SK-N-SH (cell line): ENCODE results near the gene DYNLRB1.

Experiments used
- CHD2 ChIP-seq: fragments of 150-350 bp; IDR thresholded peaks from 2 replicates; pipeline ENCODE4 v1.6.1; 2018; ENCODE audit warnings: low read length; ENCODE audit not compliant: partially characterized antibody
- CTCF ChIP-seq: fragments of 200-600 bp; sonication (generic); IDR thresholded peaks from 2 replicates; pipeline ENCODE4 v1.6.1; 2017; ENCODE audit warnings: antibody characterized with exemption, mild to moderate bottlenecking, moderate library complexity
- EZH2phosphoT487 ChIP-seq: fragments of 200-600 bp; sonication (generic); IDR thresholded peaks from 2 replicates; pipeline ENCODE4 v1.6.1; 2017; ENCODE audit warnings: low read depth, mixed run types, mild to moderate bottlenecking, antibody characterized with exemption, moderate library complexity, borderline replicate concordance
- FOXM1 ChIP-seq: IDR thresholded peaks from 2 replicates; pipeline ENCODE4 v1.4.0; 2012; ENCODE audit warnings: low read depth, mild to moderate bottlenecking
- MAX ChIP-seq: IDR thresholded peaks from 2 replicates; pipeline ENCODE4 v1.4.0; 2012; ENCODE audit warnings: low read depth
- POLR2AphosphoS5 ChIP-seq: IDR thresholded peaks from 2 replicates; pipeline ENCODE4 v1.6.1; 2012; ENCODE audit warnings: low read depth, low read length
- RAD21 ChIP-seq: IDR thresholded peaks from 2 replicates; pipeline ENCODE4 v1.6.1; 2012; ENCODE audit warnings: mild to moderate bottlenecking, low read length
- REST ChIP-seq: IDR thresholded peaks from 2 replicates; pipeline ENCODE4 v1.6.1; 2012; ENCODE audit warnings: mild to moderate bottlenecking, low read depth, low read length, moderate library complexity
- RFX5 ChIP-seq: IDR thresholded peaks from 2 replicates; pipeline ENCODE4 v1.6.1; 2012; ENCODE audit warnings: mild to moderate bottlenecking, improper control_type of control experiment, low read length
- SIN3A ChIP-seq: IDR thresholded peaks from 2 replicates; pipeline ENCODE4 v1.6.1; 2012; ENCODE audit warnings: low read depth, mild to moderate bottlenecking, low read length, moderate library complexity, borderline replicate concordance
- TAF1 ChIP-seq: IDR thresholded peaks from 2 replicates; pipeline ENCODE4 v1.6.1; 2012; ENCODE audit warnings: low read depth, mild to moderate bottlenecking, low read length, moderate library complexity, borderline replicate concordance
- TCF12 ChIP-seq: IDR thresholded peaks from 2 replicates; pipeline ENCODE4 v1.4.0; 2012
- USF2 ChIP-seq: fragments of 150-350 bp; IDR thresholded peaks from 2 replicates; pipeline ENCODE4 v1.6.1; 2017; ENCODE audit warnings: antibody characterized with exemption, low read length, low read depth, borderline replicate concordance
- ZBTB33 ChIP-seq: IDR thresholded peaks from 2 replicates; pipeline ENCODE4 v1.4.0; 2012; ENCODE audit warnings: low read depth, borderline replicate concordance

GRCh38 chr20:34539756-34540155, 23.5 kb downstream of the DYNLRB1 start:
- TF ChIP-seq ZBTB33 (no peak), CTCF (no peak), REST (no peak), SIN3A (no peak), POLR2AphosphoS5 (no peak), CHD2 (no peak), FOXM1 (no peak), RAD21 (no peak), TAF1 (no peak), MAX (no peak), RFX5 (no peak), USF2 (no peak), TCF12 (no peak), EZH2phosphoT487 (no peak)
